ENCODE measurements around the gene RALB. TPM values are rescaled to one million over a fixed set of nuclear protein-coding genes. Genes with fewer than 3 reads are reported as not detected.

Gene RALB
- total RNA-seq, 1 experiment from 2014 or later: 17.1 TPM

GRCh38 chr2:120225549-120226065 is 27.0 kb upstream of the RALB start (continued):
- no peak for TF ChIP-seq PREB (CRISPR knock-in tag; IDR thresholded peaks at IDR 0.05; ENCODE audit: borderline replicate concordance)

GRCh38 chr2:120226316-120226715 is 26.3 kb upstream of the RALB start:
- ATAC-seq: no peak
- peaks cover 11% of the 10 kb centered on the region for H3K9me3 Mint-ChIP-seq
- peaks cover 11% of the 10 kb centered on the region for H3K4me1 Mint-ChIP-seq
- ChIA-PET CTCF (no interaction called here), POLR2A (no interaction called here)
- no peak for DNase-seq (ENCODE audit: low spot score)
- TF ChIP-seq USF2 (CRISPR knock-in tag; IDR thresholded peaks at IDR 0.05) (no peak), FOXP1 (CRISPR knock-in tag; IDR thresholded peaks at IDR 0.05; ENCODE audit: borderline replicate concordance) (no peak), SP1 (CRISPR knock-in tag; conservative IDR thresholded peaks at IDR 0.05) (no peak), E2F5 (CRISPR knock-in tag; IDR thresholded peaks at IDR 0.05) (no peak)
- no peak overlapping the region for H3K27ac Mint-ChIP-seq
- peaks cover 53% of the 10 kb centered on the region for H3K27me3 Mint-ChIP-seq (ENCODE audit: low read depth)
- peaks cover 13% of the 10 kb centered on the region for H3K36me3 Mint-ChIP-seq
- H3K4me3 Mint-ChIP-seq: no peak overlapping the region

- Mint-ChIP-seq H3K27ac (no peak overlapping the region), H3K36me3 (peaks cover 3% of the 10 kb centered on the region), H3K4me3 (no peak overlapping the region), H3K27me3 (ENCODE audit: low read depth) (peaks cover 42% of the 10 kb centered on the region), H3K4me1 (peaks cover 6% of the 10 kb centered on the region), H3K9me3 (peaks cover 3% of the 10 kb centered on the region)
- CTCF ChIA-PET: interaction anchor here (0.9 to 1.8 kb wide), 3 partner anchors 21 to 85 kb away, joined by 3 to 8 read pairs (median 3); no protein-coding TSS in a partner anchor
- TF ChIP-seq SOX15 (CRISPR knock-in tag; IDR thresholded peaks at IDR 0.05): no peak
- TF ChIP-seq IRF2 (CRISPR knock-in tag; IDR thresholded peaks at IDR 0.05; ENCODE audit: borderline replicate concordance, low read depth): no peak
- no peak for TF ChIP-seq RELA (CRISPR knock-in tag; IDR thresholded peaks at IDR 0.05; ENCODE audit: borderline replicate concordance)
- TF ChIP-seq FOXJ3 (CRISPR knock-in tag; IDR thresholded peaks at IDR 0.05; ENCODE audit: borderline replicate concordance): no peak
- TF ChIP-seq SMAD4 (CRISPR knock-in tag; IDR thresholded peaks at IDR 0.05): no peak
- TF ChIP-seq PREB (CRISPR knock-in tag; IDR thresholded peaks at IDR 0.05; ENCODE audit: borderline replicate concordance): no peak
- no peak for TF ChIP-seq ZNF423 (CRISPR knock-in tag; IDR thresholded peaks at IDR 0.05)
- no peak for TF ChIP-seq ZNF138 (CRISPR knock-in tag; conservative IDR thresholded peaks at IDR 0.05)
- TF ChIP-seq ZMAT4 (CRISPR knock-in tag; IDR thresholded peaks at IDR 0.05): no peak
- TF ChIP-seq ATF2 (CRISPR knock-in tag; IDR thresholded peaks at IDR 0.05; ENCODE audit: borderline replicate concordance, low read depth): no peak
- no peak for TF ChIP-seq CREB1 (CRISPR knock-in tag; IDR thresholded peaks at IDR 0.05)
- DNase-seq (ENCODE audit: low spot score) (no peak), ATAC-seq (no peak)
- POLR2A ChIA-PET: interaction anchor here (1.2 kb wide), 1 partner anchor 25 kb away, joined by 3 read pairs; the partner anchor contains the start of gene RALB
These were observed 25.3 kb upstream of the RALB start for GRCh38 chr2:120227111-120227991.
